GDM1 (cell line): ENCODE results near the gene NUDT13.
A peak's percentile ranks its signal among the peaks of the same experiment; 100 is the strongest.
"Not testable (repeated sequence)": the region's sequence is repeated elsewhere in the genome, so short reads cannot be mapped to it uniquely, and the experiment has no call there.

Experiments
- DNase-seq: peaks from one replicate; lab custom pipeline; 2025; lab: John Stamatoyannopoulos, UW

The NUDT13 gene

GRCh38 chr10:73099141-73099540 lies 11.1 kb upstream of the NUDT13 start:
- no peak for DNase-seq

- DNase-seq: no peak
Measured at GRCh38 chr10:73106301-73106700, 4.0 kb upstream of the NUDT13 start.

- not testable (repeated sequence) for DNase-seq
Measured at GRCh38 chr10:73109248-73109652, 1.0 kb upstream of the NUDT13 start.

- not testable (repeated sequence) for DNase-seq
Measured at GRCh38 chr10:73112032-73112431, 1.8 kb downstream of the NUDT13 start.

- DNase-seq: no peak
Measured at GRCh38 chr10:73113551-73113950, 3.3 kb downstream of the NUDT13 start.

- no peak for DNase-seq
Measured at GRCh38 chr10:73116017-73116416, 5.8 kb downstream of the NUDT13 start.

GRCh38 chr10:73117976-73118743 lies 7.9 kb downstream of the NUDT13 start:
- no peak for DNase-seq

- DNase-seq: no peak
Measured at GRCh38 chr10:73119457-73119856, 9.2 kb downstream of the NUDT13 start.

GRCh38 chr10:73119952-73120351 lies 9.7 kb downstream of the NUDT13 start:
- no peak for DNase-seq

- no peak for DNase-seq
Measured at GRCh38 chr10:73126343-73126742, 16.1 kb downstream of the NUDT13 start.

GRCh38 chr10:73131301-73131700 lies 21.0 kb downstream of the NUDT13 start:
- DNase-seq: no peak

- no peak for DNase-seq
Measured at GRCh38 chr10:73131913-73132686, 21.8 kb downstream of the NUDT13 start.

GRCh38 chr10:73134727-73135126 lies 24.5 kb downstream of the NUDT13 start:
- DNase-seq: no peak

- DNase-seq: no peak
Measured at GRCh38 chr10:73136627-73137026, 26.4 kb downstream of the NUDT13 start.

- no peak for DNase-seq
Measured at GRCh38 chr10:73139251-73139650, 29.0 kb downstream of the NUDT13 start.

GRCh38 chr10:73141603-73142002 lies 31.3 kb downstream of the NUDT13 start:
- DNase-seq: no peak

GRCh38 chr10:73150633-73151413 lies 40.6 kb downstream of the NUDT13 start:
- not testable (repeated sequence) for DNase-seq

GRCh38 chr10:73152009-73152408 lies 41.8 kb downstream of the NUDT13 start:
- DNase-seq: no peak

- no peak for DNase-seq
Measured at GRCh38 chr10:73156054-73156453, 45.8 kb downstream of the NUDT13 start.

- peak; percentile 19 for DNase-seq
Measured at GRCh38 chr10:73159038-73159648, 48.9 kb downstream of the NUDT13 start.

- DNase-seq: no peak
Measured at GRCh38 chr10:73161079-73161478, 50.8 kb downstream of the NUDT13 start.

- DNase-seq: no peak
Measured at GRCh38 chr10:73161662-73162061, 51.4 kb downstream of the NUDT13 start.
